Panc1 (cell line): Measurements from ENCODE around the gene GAPVD1. TPM values are rescaled to one million over a fixed set of nuclear protein-coding genes. Genes with fewer than 3 reads are reported as not detected.

Source experiments
- ATAC-seq: fragments of 200-7000 bp; cut with Tn5 transposase; 2 replicates; pipeline ENCODE4 v1.9.1; 2020; ENCODE audit warnings: mild to moderate bottlenecking, moderate library complexity
- BruUV-seq: library from RNA; stranded (reverse); fragments of 400-500 nt; replicated peaks from 2 replicates; lab custom pipeline; 2021; lab: Mats Ljungman, UMichigan
- CTCF ChIA-PET: fragments of 300-600 bp; sonication (Branson Sonifier 250); formaldehyde crosslinking; loops from one replicate; lab custom pipeline; 2022; ENCODE audit warnings: antibody characterized with exemption; lab: Charles Lee
- POLR2A ChIA-PET: fragments of 300-600 bp; sonication (Branson Sonifier 250); formaldehyde crosslinking; loops from one replicate; lab custom pipeline; 2022; ENCODE audit warnings: antibody characterized with exemption; lab: Charles Lee
- DNase-seq: peaks from one replicate; pipeline ENCODE4 v3.0.0-alpha.2; 2010; ENCODE audit warnings: low read depth, low spot score
- H3K27ac ChIP-seq: 2 replicates; pipeline ENCODE4 v1.5.1; 2011; ENCODE audit warnings: mild to moderate bottlenecking, low read length, inconsistent platforms
- H3K27me3 ChIP-seq: fragments of 200-500 bp; sonication (Bioruptor generic); 2 replicates; pipeline ENCODE4 v1.6.0; 2014; ENCODE audit warnings: low read length, inconsistent platforms; ENCODE audit not compliant: control insufficient read depth, insufficient read depth
- H3K36me3 ChIP-seq: fragments of 200-500 bp; sonication (Bioruptor generic); 2 replicates; pipeline ENCODE4 v1.5.1; 2014; ENCODE audit warnings: inconsistent platforms, mild to moderate bottlenecking, low read length, moderate library complexity; ENCODE audit not compliant: control insufficient read depth, insufficient read depth
- H3K4me1 ChIP-seq: 2 replicates; pipeline ENCODE4 v1.5.1; 2011; ENCODE audit warnings: inconsistent platforms, mild to moderate bottlenecking, low read length, moderate library complexity; ENCODE audit not compliant: control insufficient read depth, insufficient read depth
- H3K4me3 ChIP-seq, 2 experiments: 2 replicates each; pipeline ENCODE4 v1.5.1; 2011 to 2012; ENCODE audit warnings: low read depth in 2 of 2, low read length in 2 of 2, mild to moderate bottlenecking in 2 of 2, inconsistent platforms in 1 of 2, moderate library complexity in 1 of 2
- H3K9me3 ChIP-seq: fragments of 200-500 bp; sonication (Bioruptor generic); 2 replicates; pipeline ENCODE4 v1.5.1; 2014; ENCODE audit warnings: low read depth, mild to moderate bottlenecking, inconsistent platforms, low read length, moderate library complexity; ENCODE audit not compliant: control insufficient read depth, insufficient read depth
- POLR2AphosphoS5 ChIP-seq: IDR thresholded peaks from 2 replicates; pipeline ENCODE4 v1.6.1; 2012; ENCODE audit warnings: mild to moderate bottlenecking, low read depth, low read length, moderate library complexity
- SIN3A ChIP-seq: IDR thresholded peaks from 2 replicates; pipeline ENCODE4 v1.6.1; 2012; ENCODE audit warnings: low read depth, mild to moderate bottlenecking, low read length, moderate library complexity, borderline replicate concordance; ENCODE audit not compliant: insufficient read depth
- TCF7L2 ChIP-seq: IDR thresholded peaks from 2 replicates; pipeline ENCODE4 v1.6.1; 2011; ENCODE audit warnings: mild to moderate bottlenecking, low read depth, low read length, inconsistent platforms
- in situ Hi-C: cut with HindIII; loops from 2 replicates; pipeline ENCODE4 v1.10.0; 2016; ENCODE audit warnings: low sequenced_read_pairs, low pct_unique_long_range_greater_than_20kb
- intact Hi-C: fragments of 100-400 bp; cut with micrococcal nuclease; formaldehyde crosslinking; loops from one replicate; pipeline ENCODE4 v1.10.0; 2022; ENCODE audit not compliant: unreplicated experiment
- total RNA-seq: library from RNA; stranded (reverse); gene quantifications from one replicate; pipeline ENCODE4 v1.2.1, GENCODE V29; 2021; ENCODE audit not compliant: unreplicated experiment
- TF ChIP-seq, protein P1 (sequence below), 2 experiments: IDR thresholded peaks; 2 replicates each; pipeline ENCODE4 v1.6.1; 2011 to 2012; ENCODE audit warnings: low read depth in 2 of 2, control low read depth in 1 of 2, low read length in 1 of 2, mild to moderate bottlenecking in 1 of 2, moderate library complexity in 1 of 2; ENCODE audit not compliant: insufficient read depth in 1 of 2
- TF ChIP-seq, protein P2 (sequence below): fragments of 450-650 bp; IDR thresholded peaks from 2 replicates; pipeline ENCODE4 v1.5.1; 2017; ENCODE audit warnings: mild to moderate bottlenecking

The GAPVD1 gene
- total RNA-seq, 1 experiment from 2014 or later: 48.6 TPM

DNA sequence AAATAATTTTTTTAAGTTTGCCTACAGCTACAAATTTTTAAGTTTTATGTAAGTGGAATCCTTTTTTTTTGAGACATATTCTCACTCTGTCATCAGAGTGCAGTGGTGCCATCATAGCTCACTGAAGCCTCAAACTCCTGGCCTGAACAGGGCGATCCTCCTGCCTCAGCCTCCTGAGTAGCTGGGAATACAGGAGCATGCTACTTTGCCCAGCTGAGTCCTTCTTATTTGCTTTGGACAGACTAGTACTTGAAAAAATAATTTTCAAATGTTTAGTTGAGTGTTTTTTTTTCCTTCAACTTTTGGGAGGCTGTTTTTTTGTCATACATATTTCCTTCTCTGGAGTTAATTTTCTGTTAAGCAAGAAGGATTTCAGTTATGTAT is 7.4 kb downstream of the GAPVD1 start:
- intact Hi-C loops: no loop called here
- TF ChIP-seq, protein P1, sequence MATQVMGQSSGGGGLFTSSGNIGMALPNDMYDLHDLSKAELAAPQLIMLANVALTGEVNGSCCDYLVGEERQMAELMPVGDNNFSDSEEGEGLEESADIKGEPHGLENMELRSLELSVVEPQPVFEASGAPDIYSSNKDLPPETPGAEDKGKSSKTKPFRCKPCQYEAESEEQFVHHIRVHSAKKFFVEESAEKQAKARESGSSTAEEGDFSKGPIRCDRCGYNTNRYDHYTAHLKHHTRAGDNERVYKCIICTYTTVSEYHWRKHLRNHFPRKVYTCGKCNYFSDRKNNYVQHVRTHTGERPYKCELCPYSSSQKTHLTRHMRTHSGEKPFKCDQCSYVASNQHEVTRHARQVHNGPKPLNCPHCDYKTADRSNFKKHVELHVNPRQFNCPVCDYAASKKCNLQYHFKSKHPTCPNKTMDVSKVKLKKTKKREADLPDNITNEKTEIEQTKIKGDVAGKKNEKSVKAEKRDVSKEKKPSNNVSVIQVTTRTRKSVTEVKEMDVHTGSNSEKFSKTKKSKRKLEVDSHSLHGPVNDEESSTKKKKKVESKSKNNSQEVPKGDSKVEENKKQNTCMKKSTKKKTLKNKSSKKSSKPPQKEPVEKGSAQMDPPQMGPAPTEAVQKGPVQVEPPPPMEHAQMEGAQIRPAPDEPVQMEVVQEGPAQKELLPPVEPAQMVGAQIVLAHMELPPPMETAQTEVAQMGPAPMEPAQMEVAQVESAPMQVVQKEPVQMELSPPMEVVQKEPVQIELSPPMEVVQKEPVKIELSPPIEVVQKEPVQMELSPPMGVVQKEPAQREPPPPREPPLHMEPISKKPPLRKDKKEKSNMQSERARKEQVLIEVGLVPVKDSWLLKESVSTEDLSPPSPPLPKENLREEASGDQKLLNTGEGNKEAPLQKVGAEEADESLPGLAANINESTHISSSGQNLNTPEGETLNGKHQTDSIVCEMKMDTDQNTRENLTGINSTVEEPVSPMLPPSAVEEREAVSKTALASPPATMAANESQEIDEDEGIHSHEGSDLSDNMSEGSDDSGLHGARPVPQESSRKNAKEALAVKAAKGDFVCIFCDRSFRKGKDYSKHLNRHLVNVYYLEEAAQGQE (IDR thresholded peaks at IDR 0.05; ENCODE audit: insufficient read depth in 1 of 2, low read depth in 2 of 2, low read length in 1 of 2): no peak
- TF ChIP-seq POLR2AphosphoS5: no peak
- TF ChIP-seq, protein P2, sequence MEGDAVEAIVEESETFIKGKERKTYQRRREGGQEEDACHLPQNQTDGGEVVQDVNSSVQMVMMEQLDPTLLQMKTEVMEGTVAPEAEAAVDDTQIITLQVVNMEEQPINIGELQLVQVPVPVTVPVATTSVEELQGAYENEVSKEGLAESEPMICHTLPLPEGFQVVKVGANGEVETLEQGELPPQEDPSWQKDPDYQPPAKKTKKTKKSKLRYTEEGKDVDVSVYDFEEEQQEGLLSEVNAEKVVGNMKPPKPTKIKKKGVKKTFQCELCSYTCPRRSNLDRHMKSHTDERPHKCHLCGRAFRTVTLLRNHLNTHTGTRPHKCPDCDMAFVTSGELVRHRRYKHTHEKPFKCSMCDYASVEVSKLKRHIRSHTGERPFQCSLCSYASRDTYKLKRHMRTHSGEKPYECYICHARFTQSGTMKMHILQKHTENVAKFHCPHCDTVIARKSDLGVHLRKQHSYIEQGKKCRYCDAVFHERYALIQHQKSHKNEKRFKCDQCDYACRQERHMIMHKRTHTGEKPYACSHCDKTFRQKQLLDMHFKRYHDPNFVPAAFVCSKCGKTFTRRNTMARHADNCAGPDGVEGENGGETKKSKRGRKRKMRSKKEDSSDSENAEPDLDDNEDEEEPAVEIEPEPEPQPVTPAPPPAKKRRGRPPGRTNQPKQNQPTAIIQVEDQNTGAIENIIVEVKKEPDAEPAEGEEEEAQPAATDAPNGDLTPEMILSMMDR: no peak
- no peak for TF ChIP-seq TCF7L2
- no peak for TF ChIP-seq SIN3A
- in situ Hi-C loops: no loop called here

DNA sequence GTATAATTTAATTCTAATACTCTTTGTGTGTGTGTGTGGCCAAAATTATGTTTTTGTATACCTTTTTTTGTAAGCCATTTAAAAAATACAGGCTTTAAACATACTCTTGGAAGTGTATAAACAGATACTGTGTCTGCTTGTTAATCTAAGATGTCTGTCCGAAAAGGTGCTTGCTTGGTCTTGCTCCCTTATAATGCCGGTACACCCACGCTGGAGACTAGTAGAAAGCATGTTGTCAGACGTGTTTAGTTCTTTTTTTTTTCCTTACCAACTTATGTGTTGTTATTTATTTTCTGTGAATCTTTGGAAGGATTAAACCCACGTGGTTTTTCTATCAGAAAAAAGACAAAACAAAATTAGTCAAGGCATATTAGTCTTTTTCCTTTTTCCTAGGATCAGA is 9.5 kb downstream of the GAPVD1 start:
- TSS peak; percentile 65 for BruUV-seq
- CTCF ChIA-PET: no interaction called here
- no peak for DNase-seq
- no peak overlapping the region for H3K4me3 ChIP-seq
- H3K27me3 ChIP-seq: no peaks in the 10 kb centered on the region
- H3K4me1 ChIP-seq: peaks cover 10% of the 10 kb centered on the region; the same call in 1 of the 2 replicates
- in situ Hi-C loops (no loop called here), intact Hi-C loops (no loop called here)
- H3K36me3 ChIP-seq: no peaks in the 10 kb centered on the region
- TF ChIP-seq TCF7L2: no peak
- TF ChIP-seq, protein P2: no peak
- TF ChIP-seq SIN3A: no peak
- TF ChIP-seq, protein P1 (IDR thresholded peaks at IDR 0.05; ENCODE audit: insufficient read depth in 1 of 2, low read depth in 2 of 2, low read length in 1 of 2): no peak
- no peak for TF ChIP-seq POLR2AphosphoS5
- POLR2A ChIA-PET: no interaction called here
- no peak overlapping the region for H3K27ac ChIP-seq
- ATAC-seq: no peak
- H3K9me3 ChIP-seq: no peaks in the 10 kb centered on the region

More for the DNA sequence above, 7.4 kb downstream of the GAPVD1 start:
- Histone ChIP-seq H3K27me3 (no peaks in the 10 kb centered on the region), H3K9me3 (no peaks in the 10 kb centered on the region), H3K27ac (no peak overlapping the region), H3K4me3 (no peak overlapping the region), H3K4me1 (peaks cover 10% of the 10 kb centered on the region; the same call in 1 of the 2 replicates), H3K36me3 (no peaks in the 10 kb centered on the region)
- CTCF ChIA-PET: no interaction called here
- BruUV-seq: no TSS peak
- ATAC-seq: no peak
- POLR2A ChIA-PET: interaction anchor here (0.6 kb wide), 1 partner anchor 12 kb away, joined by 5 read pairs; no protein-coding TSS in a partner anchor
- no peak for DNase-seq
